Tibial artery (tissue), 4 donors: ENCODE measurements around the gene ANKLE1.
A peak's percentile ranks its signal among the peaks of the same experiment; 100 is the strongest.

Experiments
- DNase-seq, 2 donors: peaks; one replicate each; pipeline ENCODE4 v3.0.0-alpha.2; 2019
- H3K27ac ChIP-seq, 2 donors: fragments of 200-600 bp; sonication (generic) in 1 of 2; 1 replicate in 1 of 2; 2 replicates in 1 of 2; pipeline ENCODE4 v1.5.1; 2018 to 2019; ENCODE audit warnings: mild to moderate bottlenecking in 1 of 2
- H3K27me3 ChIP-seq, 2 donors: fragments of 200-600 bp; sonication (generic) in 1 of 2; one replicate each; pipeline versions ENCODE4 v1.5.1 to v1.6.0; 2016 to 2019
- H3K36me3 ChIP-seq, 3 donors: fragments of 200-600 bp; sonication (generic) in 2 of 3; one replicate each; pipeline ENCODE4 v1.5.1; 2016 to 2019; ENCODE audit warnings: mild to moderate bottlenecking in 2 of 3
- H3K4me1 ChIP-seq, 4 donors: fragments of 200-600 bp; sonication (generic) in 2 of 4; 1 replicate in 3 of 4; 2 replicates in 1 of 4; pipeline ENCODE4 v1.5.1; 2016 to 2019
- H3K4me3 ChIP-seq, 2 donors: fragments of 200-600 bp; sonication (generic) in 1 of 2; 1 replicate in 1 of 2; 2 replicates in 1 of 2; pipeline ENCODE4 v1.5.1; 2018 to 2019; ENCODE audit warnings: mild to moderate bottlenecking in 2 of 2
- H3K9me3 ChIP-seq, 3 donors: fragments of 200-600 bp; sonication (generic) in 1 of 3; one replicate each; pipeline ENCODE4 v1.5.1; 2016 to 2019
- CTCF ChIP-seq, 2 experiments: fragments of 200-600 bp in 1 of 2; fragments of 450-650 bp in 1 of 2; IDR thresholded peaks; one replicate each; pipeline ENCODE4 v1.5.1; 2017 to 2019; ENCODE audit warnings: antibody characterized with exemption in 2 of 2, mild to moderate bottlenecking in 1 of 2, moderate library complexity in 1 of 2
- intact Hi-C: fragments of 100-400 bp; cut with DNase I; formaldehyde crosslinking; loops from one replicate; pipeline ENCODE4 v1.15.0; 2023; ENCODE audit warnings: low total_unique reads

Gene ANKLE1

DNA sequence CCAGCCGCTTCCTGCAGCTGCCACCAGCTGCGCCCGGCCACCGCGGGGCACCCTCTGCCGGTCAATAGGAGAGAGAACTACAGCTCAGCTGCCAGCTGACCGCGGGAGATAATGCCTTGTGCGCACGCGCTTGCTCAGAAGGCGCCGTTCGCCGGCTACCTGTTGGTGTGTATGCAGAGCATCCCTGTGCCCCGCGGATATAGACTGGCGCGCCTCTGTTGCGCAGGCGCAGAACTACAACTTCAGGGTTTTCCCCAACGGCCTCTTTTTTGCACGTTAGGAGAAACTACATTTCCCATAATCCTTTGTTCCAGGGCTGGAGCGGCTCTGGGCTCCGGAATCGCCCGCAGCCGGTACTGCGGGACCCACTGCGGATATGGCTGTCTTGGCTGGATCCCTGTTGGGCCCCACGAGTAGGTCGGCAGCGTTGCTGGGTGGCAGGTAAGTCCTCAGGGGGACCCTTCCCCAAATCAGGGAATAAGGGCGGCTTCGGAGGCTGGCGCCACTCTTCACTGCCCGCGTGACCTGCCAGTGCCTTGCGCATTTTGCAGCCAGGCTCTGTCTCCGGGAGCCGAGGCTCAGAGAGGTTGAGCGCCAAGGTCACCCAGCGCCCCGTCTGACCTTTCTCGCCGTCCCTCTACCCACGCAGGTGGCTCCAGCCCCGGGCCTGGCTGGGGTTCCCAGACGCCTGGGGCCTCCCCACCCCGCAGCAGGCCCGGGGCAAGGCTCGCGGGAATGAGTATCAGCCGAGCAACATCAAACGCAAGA lies 24.0 kb downstream of the ANKLE1 start, which contains the start of gene MRPL34:
Gene MRPL34, plus strand, starts transcription at position 356 of the 768 bp plus-strand sequence. Its CDS starts 21 bp downstream, at position 377.
- Histone ChIP-seq H3K27me3 (no peaks in the 10 kb centered on the region), H3K4me3 (peak within 1 kb of the TSS; percentile 60 to 84), H3K9me3 (no peaks in the 10 kb centered on the region), H3K36me3 (peaks cover 0 to 8% (median 6%) of the 10 kb centered on the region in 3 donors), H3K27ac (peak within 1 kb of the TSS; percentile 88 to 95), H3K4me1 (peaks cover 0 to 64% (median 48%) of the 10 kb centered on the region in 4 donors)
- DNase-seq = peak; percentile 93 to 97
- TF ChIP-seq CTCF (IDR thresholded peaks at IDR 0.05) = peak; percentile 79 to 86
- intact Hi-C loops = loop anchor here (1.0 kb wide), 1 partner anchor 24 kb away; no protein-coding TSS in a partner anchor

DNA sequence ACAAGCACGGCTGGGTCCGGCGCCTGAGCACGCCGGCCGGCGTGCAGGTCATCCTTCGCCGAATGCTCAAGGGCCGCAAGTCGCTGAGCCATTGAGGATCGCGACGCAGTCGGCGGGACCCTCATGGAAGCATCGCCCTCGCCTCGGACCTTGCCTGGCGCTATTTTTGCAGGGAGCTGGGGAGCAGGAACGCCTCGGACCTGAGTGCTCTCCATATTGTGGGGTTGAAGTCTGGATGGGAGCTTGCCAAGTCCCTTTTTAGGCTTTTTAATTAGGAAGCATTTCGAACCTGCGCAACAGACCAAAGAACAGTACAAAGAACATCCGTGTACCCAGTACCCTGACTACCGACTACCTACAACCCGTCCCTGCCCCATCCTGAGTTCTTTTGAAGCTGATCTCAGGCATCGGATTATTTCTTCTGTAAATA lies 24.6 kb downstream of the ANKLE1 start:
- peaks cover 0 to 2% (median under 1%) of the 10 kb centered on the region in 3 donors for H3K36me3 ChIP-seq
- no peak for TF ChIP-seq CTCF (IDR thresholded peaks at IDR 0.05)
- peaks cover 0 to 70% (median 54%) of the 10 kb centered on the region in 4 donors for H3K4me1 ChIP-seq
- peak overlapping the region; percentile 60 to 84 for H3K4me3 ChIP-seq
- no peak for DNase-seq
- intact Hi-C loops = loop anchor here (1.0 kb wide), 1 partner anchor 23 kb away; no protein-coding TSS in a partner anchor
- no peaks in the 10 kb centered on the region for H3K9me3 ChIP-seq
- no peaks in the 10 kb centered on the region for H3K27me3 ChIP-seq
- H3K27ac ChIP-seq = peak overlapping the region; percentile 88 to 95

- Histone ChIP-seq H3K27ac (no peak overlapping the region), H3K36me3 (peaks cover 0 to 14% (median 0%) of the 10 kb centered on the region in 3 donors), H3K4me3 (no peak overlapping the region), H3K27me3 (no peaks in the 10 kb centered on the region), H3K4me1 (peaks cover 0 to 78% (median 55%) of the 10 kb centered on the region in 4 donors), H3K9me3 (no peaks in the 10 kb centered on the region)
- DNase-seq = no peak
- intact Hi-C loops = no loop called here
- TF ChIP-seq CTCF (IDR thresholded peaks at IDR 0.05) = no peak
These were observed 26.2 kb downstream of the ANKLE1 start for GRCh38 chr19:17307876-17308377.

DNA sequence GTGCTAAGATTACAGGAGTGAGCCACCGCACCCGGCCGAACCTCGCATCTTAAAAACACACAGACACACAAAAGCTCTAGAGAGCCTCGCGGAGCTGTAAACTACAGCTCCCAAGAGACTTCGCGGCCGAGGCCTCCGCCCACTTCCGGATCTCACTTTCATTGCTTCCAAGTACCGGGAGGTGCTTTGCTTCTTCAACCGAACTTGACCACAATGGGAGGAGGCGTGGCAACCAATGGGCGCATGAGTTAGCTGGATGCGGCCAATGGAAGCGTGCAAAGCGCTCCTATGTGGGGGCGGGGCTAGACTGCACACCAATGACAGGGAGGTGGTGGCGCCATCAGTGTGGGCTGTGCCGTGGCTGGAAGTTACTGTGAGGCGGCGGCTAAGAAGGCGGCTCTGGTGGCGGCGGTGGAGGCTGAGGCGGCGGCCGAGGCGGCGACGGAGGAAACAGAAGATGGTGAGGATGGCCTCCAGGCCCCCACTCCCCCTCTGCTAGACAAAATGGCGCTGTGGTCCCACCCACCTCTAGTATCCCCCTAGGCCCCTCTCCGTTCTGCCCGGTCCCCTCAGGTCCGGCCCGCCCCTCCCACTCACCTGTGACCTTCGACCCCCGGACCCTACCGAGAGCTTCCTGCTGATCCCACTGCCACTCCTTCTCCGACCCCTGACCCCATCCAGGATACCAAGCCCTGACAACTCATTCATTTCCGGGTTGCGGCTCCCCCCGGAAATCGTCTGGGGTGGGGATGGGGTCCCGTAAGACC lies 27.7 kb downstream of the ANKLE1 start, which contains the start of gene DDA1:
Gene DDA1, plus strand, starts transcription at position 366 of the 767 bp plus-strand sequence. Its CDS starts 92 bp downstream, at position 458.
- intact Hi-C loops = no loop called here
- H3K27me3 ChIP-seq = no peaks in the 10 kb centered on the region
- TF ChIP-seq CTCF (IDR thresholded peaks at IDR 0.05) = no peak
- peak within 1 kb of the TSS; percentile 79 to 87 for H3K27ac ChIP-seq
- DNase-seq = peak; percentile 100
- H3K4me3 ChIP-seq = peak within 1 kb of the TSS; percentile 71 to 96
- H3K36me3 ChIP-seq = peaks cover 6 to 25% (median 11%) of the 10 kb centered on the region in 3 donors
- no peaks in the 10 kb centered on the region for H3K9me3 ChIP-seq
- H3K4me1 ChIP-seq = peaks cover 0 to 66% (median 45%) of the 10 kb centered on the region in 4 donors

GRCh38 chr19:17309965-17310461 lies 28.3 kb downstream of the ANKLE1 start:
- Histone ChIP-seq H3K9me3 (no peaks in the 10 kb centered on the region), H3K27ac (peak overlapping the region; percentile 79 to 87), H3K4me1 (peaks cover 0 to 59% (median 40%) of the 10 kb centered on the region in 4 donors), H3K4me3 (peak overlapping the region; percentile 71 to 96), H3K36me3 (peaks cover 6 to 31% (median 16%) of the 10 kb centered on the region in 3 donors), H3K27me3 (no peaks in the 10 kb centered on the region)
- intact Hi-C loops = no loop called here
- TF ChIP-seq CTCF (IDR thresholded peaks at IDR 0.05) = no peak
- DNase-seq = no peak
